ENCODE results near the gene CAMK2A.

CAMK2A gene

GRCh38 chr5:150209099-150209635 is 80.4 kb downstream of the CAMK2A start:
- TF ChIP-seq CTCF (IDR thresholded peaks at IDR 0.05): no peak
- no peak for TF ChIP-seq ZFX (IDR thresholded peaks at IDR 0.05; ENCODE audit: borderline replicate concordance)
- H3K27ac ChIP-seq: no peak overlapping the region

GRCh38 chr5:150208187-150209098 is 81.1 kb downstream of the CAMK2A start:
- TF ChIP-seq ZFX (IDR thresholded peaks at IDR 0.05; ENCODE audit: borderline replicate concordance) (no peak), CTCF (IDR thresholded peaks at IDR 0.05) (no peak)

GRCh38 chr5:150206779-150207115 is 82.8 kb downstream of the CAMK2A start:
- no peak for TF ChIP-seq CTCF (IDR thresholded peaks at IDR 0.05)
- no peak for TF ChIP-seq ZFX (IDR thresholded peaks at IDR 0.05; ENCODE audit: borderline replicate concordance)
- H3K27ac ChIP-seq: no peak overlapping the region

More at GRCh38 chr5:150208187-150209098, 81.1 kb downstream of the CAMK2A start:
- no peak overlapping the region for H3K27ac ChIP-seq

GRCh38 chr5:150206098-150206778 is 83.3 kb downstream of the CAMK2A start:
- TF ChIP-seq CTCF (IDR thresholded peaks at IDR 0.05) (no peak), ZFX (IDR thresholded peaks at IDR 0.05; ENCODE audit: borderline replicate concordance) (no peak)
- H3K27ac ChIP-seq: no peak overlapping the region

GRCh38 chr5:150204590-150204960 is 85.0 kb downstream of the CAMK2A start:
- no peak for TF ChIP-seq ZFX (IDR thresholded peaks at IDR 0.05; ENCODE audit: borderline replicate concordance)
- no peak for TF ChIP-seq CTCF (IDR thresholded peaks at IDR 0.05)
- H3K27ac ChIP-seq: no peak overlapping the region

- H3K27ac ChIP-seq: no peak overlapping the region
- TF ChIP-seq ZFX (IDR thresholded peaks at IDR 0.05; ENCODE audit: borderline replicate concordance): no peak
- TF ChIP-seq CTCF (IDR thresholded peaks at IDR 0.05): no peak
These were observed 85.6 kb downstream of the CAMK2A start for GRCh38 chr5:150203832-150204589.
